ENCODE data around the gene UFD1. TPM values are rescaled to one million over a fixed set of nuclear protein-coding genes. Genes with fewer than 3 reads are reported as not detected.

Gene UFD1
- total RNA-seq, 1 experiment from 2014 or later, result 57.9 TPM

GRCh38 chr22:19405133-19405532 lies 73.9 kb downstream of the UFD1 start (continued):
- TF ChIP-seq ZSCAN18 (CRISPR knock-in tag; IDR thresholded peaks at IDR 0.05) (no peak), CBFB (CRISPR knock-in tag; IDR thresholded peaks at IDR 0.05; ENCODE audit: low read depth) (no peak), NFATC4 (CRISPR knock-in tag; IDR thresholded peaks at IDR 0.05) (no peak), ZNF138 (CRISPR knock-in tag; conservative IDR thresholded peaks at IDR 0.05) (no peak), MXD4 (CRISPR knock-in tag; IDR thresholded peaks at IDR 0.05; ENCODE audit: borderline replicate concordance) (no peak)
- TF ChIP-seq, protein P1, sequence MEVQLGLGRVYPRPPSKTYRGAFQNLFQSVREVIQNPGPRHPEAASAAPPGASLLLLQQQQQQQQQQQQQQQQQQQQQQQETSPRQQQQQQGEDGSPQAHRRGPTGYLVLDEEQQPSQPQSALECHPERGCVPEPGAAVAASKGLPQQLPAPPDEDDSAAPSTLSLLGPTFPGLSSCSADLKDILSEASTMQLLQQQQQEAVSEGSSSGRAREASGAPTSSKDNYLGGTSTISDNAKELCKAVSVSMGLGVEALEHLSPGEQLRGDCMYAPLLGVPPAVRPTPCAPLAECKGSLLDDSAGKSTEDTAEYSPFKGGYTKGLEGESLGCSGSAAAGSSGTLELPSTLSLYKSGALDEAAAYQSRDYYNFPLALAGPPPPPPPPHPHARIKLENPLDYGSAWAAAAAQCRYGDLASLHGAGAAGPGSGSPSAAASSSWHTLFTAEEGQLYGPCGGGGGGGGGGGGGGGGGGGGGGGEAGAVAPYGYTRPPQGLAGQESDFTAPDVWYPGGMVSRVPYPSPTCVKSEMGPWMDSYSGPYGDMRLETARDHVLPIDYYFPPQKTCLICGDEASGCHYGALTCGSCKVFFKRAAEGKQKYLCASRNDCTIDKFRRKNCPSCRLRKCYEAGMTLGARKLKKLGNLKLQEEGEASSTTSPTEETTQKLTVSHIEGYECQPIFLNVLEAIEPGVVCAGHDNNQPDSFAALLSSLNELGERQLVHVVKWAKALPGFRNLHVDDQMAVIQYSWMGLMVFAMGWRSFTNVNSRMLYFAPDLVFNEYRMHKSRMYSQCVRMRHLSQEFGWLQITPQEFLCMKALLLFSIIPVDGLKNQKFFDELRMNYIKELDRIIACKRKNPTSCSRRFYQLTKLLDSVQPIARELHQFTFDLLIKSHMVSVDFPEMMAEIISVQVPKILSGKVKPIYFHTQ (CRISPR knock-in tag; IDR thresholded peaks at IDR 0.05), result no peak

DNA sequence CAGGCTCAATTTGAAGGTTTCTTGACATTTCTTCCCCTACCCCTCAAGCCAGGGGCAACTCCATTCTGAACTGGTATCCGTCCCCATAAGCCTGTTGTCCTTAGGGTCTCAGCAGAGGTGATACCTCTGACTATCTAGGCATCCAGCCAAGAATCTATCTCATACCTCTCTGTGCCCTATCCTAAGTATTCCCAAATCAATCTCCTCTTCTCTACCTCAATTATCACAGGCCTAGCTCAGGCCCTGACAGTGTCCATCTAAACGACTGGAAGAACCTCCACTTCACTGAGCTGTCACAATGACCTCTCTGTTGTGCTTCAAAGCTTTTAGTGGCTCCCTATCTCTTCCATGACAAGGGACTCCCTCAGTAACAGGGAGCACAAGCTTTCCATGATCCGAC lies 74.3 kb downstream of the UFD1 start:
- Mint-ChIP-seq H3K9me3 (no peaks in the 10 kb centered on the region), H3K4me3 (no peak overlapping the region), H3K27ac (no peak overlapping the region)

DNA sequence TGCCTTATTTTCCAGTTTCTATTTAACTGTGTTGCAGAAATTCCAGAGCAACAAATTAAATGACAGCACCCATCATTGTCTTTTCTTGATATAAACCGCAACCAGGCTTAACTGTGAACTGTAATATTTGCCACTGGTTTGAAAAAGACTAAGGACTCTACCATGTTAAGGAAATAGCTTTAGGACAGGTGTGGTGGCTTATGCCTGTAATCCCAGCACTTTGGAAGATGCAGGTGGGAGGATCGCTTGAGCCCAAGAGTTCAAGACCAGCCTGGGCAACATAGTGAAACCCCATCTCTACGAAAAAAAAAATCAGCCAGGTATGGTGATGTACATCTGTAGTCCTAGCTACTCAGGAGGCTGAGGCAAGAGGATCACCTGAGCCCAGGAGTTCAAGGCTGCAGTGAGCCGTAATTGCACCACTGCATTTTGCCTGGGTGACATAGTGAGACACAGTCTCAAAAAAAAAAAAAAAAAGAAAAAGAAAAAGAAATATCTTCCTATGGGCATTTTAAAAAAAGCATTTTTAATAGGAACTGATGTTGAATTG lies 76.3 kb downstream of the UFD1 start:
- no peak for ATAC-seq
- ChIA-PET CTCF (interaction anchor here (0.6 to 0.7 kb wide), 2 partner anchors 12 to 385 kb away, joined by 3 read pairs; no protein-coding TSS in a partner anchor), POLR2A (no interaction called here)
- Mint-ChIP-seq H3K27ac (no peak overlapping the region), H3K9me3 (no peaks in the 10 kb centered on the region), H3K36me3 (peaks cover 44% of the 10 kb centered on the region), H3K4me3 (no peak overlapping the region), H3K4me1 (no peaks in the 10 kb centered on the region), H3K27me3 (ENCODE audit: low read depth) (no peaks in the 10 kb centered on the region)
- TF ChIP-seq, protein P2, sequence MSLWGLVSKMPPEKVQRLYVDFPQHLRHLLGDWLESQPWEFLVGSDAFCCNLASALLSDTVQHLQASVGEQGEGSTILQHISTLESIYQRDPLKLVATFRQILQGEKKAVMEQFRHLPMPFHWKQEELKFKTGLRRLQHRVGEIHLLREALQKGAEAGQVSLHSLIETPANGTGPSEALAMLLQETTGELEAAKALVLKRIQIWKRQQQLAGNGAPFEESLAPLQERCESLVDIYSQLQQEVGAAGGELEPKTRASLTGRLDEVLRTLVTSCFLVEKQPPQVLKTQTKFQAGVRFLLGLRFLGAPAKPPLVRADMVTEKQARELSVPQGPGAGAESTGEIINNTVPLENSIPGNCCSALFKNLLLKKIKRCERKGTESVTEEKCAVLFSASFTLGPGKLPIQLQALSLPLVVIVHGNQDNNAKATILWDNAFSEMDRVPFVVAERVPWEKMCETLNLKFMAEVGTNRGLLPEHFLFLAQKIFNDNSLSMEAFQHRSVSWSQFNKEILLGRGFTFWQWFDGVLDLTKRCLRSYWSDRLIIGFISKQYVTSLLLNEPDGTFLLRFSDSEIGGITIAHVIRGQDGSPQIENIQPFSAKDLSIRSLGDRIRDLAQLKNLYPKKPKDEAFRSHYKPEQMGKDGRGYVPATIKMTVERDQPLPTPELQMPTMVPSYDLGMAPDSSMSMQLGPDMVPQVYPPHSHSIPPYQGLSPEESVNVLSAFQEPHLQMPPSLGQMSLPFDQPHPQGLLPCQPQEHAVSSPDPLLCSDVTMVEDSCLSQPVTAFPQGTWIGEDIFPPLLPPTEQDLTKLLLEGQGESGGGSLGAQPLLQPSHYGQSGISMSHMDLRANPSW (CRISPR knock-in tag; conservative IDR thresholded peaks at IDR 0.05; ENCODE audit: low read depth), result no peak
- TF ChIP-seq CREM (CRISPR knock-in tag; IDR thresholded peaks at IDR 0.05), result no peak
- no peak for TF ChIP-seq NFYB (CRISPR knock-in tag; conservative IDR thresholded peaks at IDR 0.05; ENCODE audit: low read depth)
- TF ChIP-seq CBFB (CRISPR knock-in tag; IDR thresholded peaks at IDR 0.05; ENCODE audit: low read depth), result no peak
- TF ChIP-seq ZNF416 (CRISPR knock-in tag; IDR thresholded peaks at IDR 0.05), result no peak
- TF ChIP-seq SOX15 (CRISPR knock-in tag; IDR thresholded peaks at IDR 0.05), result no peak
- DNase-seq (ENCODE audit: low spot score), result no peak

More for the DNA sequence above, 74.3 kb downstream of the UFD1 start:
- no peak for ATAC-seq
- Mint-ChIP-seq H3K4me1 (no peaks in the 10 kb centered on the region), H3K27me3 (ENCODE audit: low read depth) (no peaks in the 10 kb centered on the region), H3K36me3 (peaks cover 47% of the 10 kb centered on the region)
- POLR2A ChIA-PET, result no interaction called here
- CTCF ChIA-PET, result no interaction called here
- DNase-seq (ENCODE audit: low spot score), result no peak
- TF ChIP-seq ZBTB43 (CRISPR knock-in tag; IDR thresholded peaks at IDR 0.05), result no peak
- no peak for TF ChIP-seq ZNF317 (CRISPR knock-in tag; IDR thresholded peaks at IDR 0.05; ENCODE audit: borderline replicate concordance, low read depth)
